ENCODE results near the gene CSF1R.

- TF ChIP-seq CTCF (IDR thresholded peaks at IDR 0.05; ENCODE audit: extremely low read depth in 1 of 2, insufficient read depth in 1 of 2, low read depth in 1 of 2, low read length in 2 of 2) (no peak), POLR2A (IDR thresholded peaks at IDR 0.05; ENCODE audit: low read depth, low read length) (no peak), FOS (IDR thresholded peaks at IDR 0.05; ENCODE audit: borderline replicate concordance, insufficient read depth, low read length) (no peak), POLR2AphosphoS5 (IDR thresholded peaks at IDR 0.05; ENCODE audit: insufficient read depth, low read depth, low read length) (no peak), EZH2 (IDR thresholded peaks at IDR 0.05; ENCODE audit: borderline replicate concordance, low read depth, low read length, severe bottlenecking) (no peak)
Measured at GRCh38 chr5:150131978-150132694, 45.8 kb upstream of the CSF1R start.
